Kidney (tissue), 14 donors: ENCODE data around the gene TRIO. TPM values are rescaled to one million over a fixed set of nuclear protein-coding genes. Genes with fewer than 3 reads are reported as not detected.

Experiments used
- DNase-seq, 5 donors: peaks; one replicate each; pipeline ENCODE4 v3.0.0-alpha.2; 2013 to 2020
- FAIRE-seq: peaks from 2 replicates; lab custom pipeline; 2012; peaks lifted over from hg19 to GRCh38; lab: Jason Lieb, UNC
- H3K27ac ChIP-seq, 2 donors: one replicate each; pipeline ENCODE4 v1.7.0; 2013; ENCODE audit warnings: low read depth in 2 of 2, low read length in 2 of 2, inconsistent platforms in 1 of 2
- H3K27me3 ChIP-seq: one replicate; pipeline ENCODE4 v1.7.1; 2013; ENCODE audit warnings: low read length, inconsistent platforms; ENCODE audit not compliant: control insufficient read depth, insufficient read depth
- H3K36me3 ChIP-seq, 3 donors: one replicate each; pipeline versions ENCODE4 v1.7.0 to v1.7.1; 2013; ENCODE audit warnings: low read length in 3 of 3, control low read depth in 1 of 3, inconsistent platforms in 1 of 3; ENCODE audit not compliant: insufficient read depth in 3 of 3, control insufficient read depth in 2 of 3
- H3K4me1 ChIP-seq, 3 donors: one replicate each; pipeline versions ENCODE4 v1.7.0 to v1.7.1; 2013; ENCODE audit warnings: low read length in 3 of 3, inconsistent platforms in 1 of 3, low read depth in 1 of 3; ENCODE audit not compliant: control insufficient read depth in 2 of 3, insufficient read depth in 2 of 3
- H3K4me3 ChIP-seq, 3 donors: one replicate each; pipeline versions ENCODE4 v1.7.0 to v1.8.1; 2013; ENCODE audit warnings: low read length in 3 of 3, control low read depth in 1 of 3, inconsistent platforms in 1 of 3
- H3K9ac ChIP-seq, 3 donors: one replicate each; pipeline versions ENCODE4 v1.7.0 to v1.7.1; 2013; ENCODE audit warnings: low read length in 3 of 3, control low read depth in 1 of 3, inconsistent platforms in 1 of 3
- H3K9me3 ChIP-seq, 3 donors: one replicate each; pipeline versions ENCODE4 v1.7.0 to v1.7.1; 2013; ENCODE audit warnings: low read length in 3 of 3, control low read depth in 1 of 3, inconsistent platforms in 1 of 3; ENCODE audit not compliant: control insufficient read depth in 2 of 3, insufficient read depth in 1 of 3
- intact Hi-C: fragments of 100-400 bp; cut with DNase I; formaldehyde crosslinking; loops from one replicate; pipeline ENCODE4 v1.11.1; 2022
- polyA plus RNA-seq: library from polyadenylated mRNA; stranded (reverse); fragments of 350-450 nt; fragmentation: Illumina TruSeq; extraction: RNeasy Lipid Tissue Mini Kit (QIAGEN cat#74804); gene quantifications from one replicate; pipeline ENCODE4 v1.2.3, GENCODE V29; 2014; ENCODE audit warnings: low read depth, low replicate concordance; ENCODE audit not compliant: insufficient read depth
- total RNA-seq: library from RNA; stranded (reverse); fragmentation: NEBNext Ultra II Directional; extraction: Animal tissue kit (Norgen Biotek cat#: 25700); gene quantifications from one replicate; pipeline ENCODE4 v1.2.1, GENCODE V29; 2021
- TF ChIP-seq, protein P1 (sequence below): IDR thresholded peaks from 3 replicates; pipeline ENCODE4 v1.5.1; 2012; ENCODE audit warnings: mild to moderate bottlenecking, moderate library complexity, borderline replicate concordance; ENCODE audit not compliant: insufficient read depth; ENCODE audit errors: extremely low read depth
- donor health status: control.
- donor health status: control.
- donor health status: control.
- donor health status: control.
- donor health status: control.
- donor health status: DM: yes; HTN: yes; CAD: no.
- donor health status: Normal renal cell carcinoma (clear cell type).

The TRIO gene
- total and polyA plus RNA-seq, 2 donors from 2014 or later: 9.5 to 149 TPM

DNA sequence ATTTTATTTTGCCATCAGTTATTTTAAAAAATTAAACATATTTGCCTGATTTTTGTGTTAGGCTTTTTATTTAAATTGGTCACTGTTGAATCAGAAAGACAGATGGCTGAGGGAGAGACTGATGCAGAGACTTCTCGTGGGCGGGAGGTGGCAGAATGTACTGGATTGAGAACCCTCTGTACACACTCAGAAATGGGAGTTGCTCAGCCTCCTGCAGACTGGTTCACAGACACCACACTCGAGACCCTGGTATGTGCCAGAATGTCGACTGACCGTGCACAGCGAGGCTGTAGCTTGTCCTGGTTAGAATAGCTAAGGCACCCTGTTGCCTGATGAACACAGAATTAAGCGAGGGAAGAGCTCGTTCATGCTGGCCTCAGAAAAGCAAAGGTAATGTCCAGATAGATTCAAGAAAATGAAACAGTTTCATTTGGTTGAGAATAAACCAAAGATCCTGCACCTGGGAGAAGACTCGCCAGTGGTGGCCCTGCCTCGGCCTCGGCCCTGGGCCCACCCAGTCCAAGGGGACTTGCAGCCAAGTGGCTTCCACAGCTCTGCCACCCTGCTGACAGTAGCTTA lies 367.1 kb downstream of the TRIO start:
- Histone ChIP-seq H3K36me3 (peaks cover 0 to 2% (median under 1%) of the 10 kb centered on the region in 3 donors), H3K27me3 (no peaks in the 10 kb centered on the region), H3K4me1 (no peaks in the 10 kb centered on the region), H3K9ac (no peak overlapping the region), H3K9me3 (no peaks in the 10 kb centered on the region), H3K4me3 (no peak overlapping the region), H3K27ac (no peak overlapping the region)
- intact Hi-C loops: no loop called here
- FAIRE-seq: no peak
- no peak for DNase-seq
- TF ChIP-seq, protein P1, sequence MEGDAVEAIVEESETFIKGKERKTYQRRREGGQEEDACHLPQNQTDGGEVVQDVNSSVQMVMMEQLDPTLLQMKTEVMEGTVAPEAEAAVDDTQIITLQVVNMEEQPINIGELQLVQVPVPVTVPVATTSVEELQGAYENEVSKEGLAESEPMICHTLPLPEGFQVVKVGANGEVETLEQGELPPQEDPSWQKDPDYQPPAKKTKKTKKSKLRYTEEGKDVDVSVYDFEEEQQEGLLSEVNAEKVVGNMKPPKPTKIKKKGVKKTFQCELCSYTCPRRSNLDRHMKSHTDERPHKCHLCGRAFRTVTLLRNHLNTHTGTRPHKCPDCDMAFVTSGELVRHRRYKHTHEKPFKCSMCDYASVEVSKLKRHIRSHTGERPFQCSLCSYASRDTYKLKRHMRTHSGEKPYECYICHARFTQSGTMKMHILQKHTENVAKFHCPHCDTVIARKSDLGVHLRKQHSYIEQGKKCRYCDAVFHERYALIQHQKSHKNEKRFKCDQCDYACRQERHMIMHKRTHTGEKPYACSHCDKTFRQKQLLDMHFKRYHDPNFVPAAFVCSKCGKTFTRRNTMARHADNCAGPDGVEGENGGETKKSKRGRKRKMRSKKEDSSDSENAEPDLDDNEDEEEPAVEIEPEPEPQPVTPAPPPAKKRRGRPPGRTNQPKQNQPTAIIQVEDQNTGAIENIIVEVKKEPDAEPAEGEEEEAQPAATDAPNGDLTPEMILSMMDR: no peak

DNA sequence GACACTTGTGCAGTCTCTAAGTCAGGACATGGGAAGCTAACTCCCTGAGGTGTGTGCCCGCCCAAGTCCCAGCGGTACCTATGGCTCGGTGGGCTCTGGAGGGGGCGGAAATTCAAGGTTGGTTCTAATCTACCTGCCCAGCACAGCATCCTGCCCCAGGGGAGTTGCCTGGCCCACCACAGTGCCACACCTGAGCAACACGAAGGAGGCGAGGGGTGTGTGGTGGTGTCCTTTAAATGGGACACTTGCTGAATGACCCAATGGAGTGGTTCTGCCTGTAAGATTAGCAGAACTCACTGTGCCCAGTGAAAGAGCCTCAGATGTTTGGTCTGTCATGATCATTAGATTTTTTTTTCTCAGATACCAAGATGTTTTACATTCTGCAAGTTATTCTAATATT lies 367.7 kb downstream of the TRIO start:
- intact Hi-C loops: no loop called here

DNA sequence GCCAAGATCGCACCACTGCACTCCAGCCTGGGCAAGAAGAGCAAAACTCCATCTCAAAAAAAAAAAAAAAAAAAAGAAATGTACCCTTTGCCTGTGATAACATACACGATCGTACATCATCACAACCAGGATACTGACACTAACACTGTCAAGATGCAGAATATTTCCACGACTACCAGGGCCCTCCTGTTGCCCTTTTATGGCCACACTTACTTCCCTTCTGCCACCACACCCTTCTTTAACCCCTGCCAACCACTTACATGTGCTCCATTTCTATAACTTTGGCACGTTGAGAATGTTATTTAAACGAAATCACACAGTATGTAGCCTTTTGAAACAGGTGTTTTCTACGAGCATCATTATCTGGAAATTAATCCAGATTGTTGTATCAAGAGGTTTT lies 369.4 kb downstream of the TRIO start:
- FAIRE-seq (no peak), DNase-seq (no peak)
- Histone ChIP-seq H3K27me3 (no peaks in the 10 kb centered on the region), H3K36me3 (peaks cover 0 to 2% (median 0%) of the 10 kb centered on the region in 3 donors), H3K9me3 (no peaks in the 10 kb centered on the region), H3K4me3 (no peak overlapping the region), H3K9ac (no peak overlapping the region), H3K4me1 (no peaks in the 10 kb centered on the region), H3K27ac (no peak overlapping the region)
- intact Hi-C loops: no loop called here
- TF ChIP-seq, protein P1: no peak

More for the DNA sequence above, 367.7 kb downstream of the TRIO start:
- Histone ChIP-seq H3K9ac (no peak overlapping the region), H3K9me3 (no peaks in the 10 kb centered on the region), H3K4me3 (no peak overlapping the region), H3K27me3 (no peaks in the 10 kb centered on the region), H3K27ac (no peak overlapping the region), H3K4me1 (no peaks in the 10 kb centered on the region), H3K36me3 (peaks cover 0 to 2% (median 0%) of the 10 kb centered on the region in 3 donors)
- TF ChIP-seq, protein P1: no peak
- DNase-seq: no peak
- no peak for FAIRE-seq

DNA sequence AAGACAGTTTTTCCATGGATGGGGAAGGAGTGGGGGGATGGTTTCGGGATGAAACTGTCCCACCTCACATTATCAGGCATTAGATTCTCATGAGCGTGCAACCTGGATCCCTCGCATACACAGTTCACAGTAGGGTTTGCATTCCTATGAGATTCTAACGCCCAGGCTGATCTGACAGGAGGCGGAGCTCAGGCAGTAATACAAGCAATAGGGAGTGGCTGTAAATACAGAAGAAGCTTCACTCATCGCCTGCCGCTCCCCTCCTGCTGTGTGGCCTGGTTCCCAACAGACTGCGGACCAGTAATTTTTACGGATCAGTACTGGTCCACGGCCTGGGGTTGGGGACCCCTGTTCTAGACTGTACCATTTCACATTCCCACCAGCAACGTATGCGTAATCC lies 370.1 kb downstream of the TRIO start:
- FAIRE-seq (no peak), DNase-seq (no peak)
- Histone ChIP-seq H3K27me3 (no peaks in the 10 kb centered on the region), H3K36me3 (no peaks in the 10 kb centered on the region), H3K9ac (no peak overlapping the region), H3K4me1 (no peaks in the 10 kb centered on the region), H3K4me3 (no peak overlapping the region), H3K9me3 (no peaks in the 10 kb centered on the region), H3K27ac (no peak overlapping the region)
- TF ChIP-seq, protein P1: no peak
- intact Hi-C loops: no loop called here
